Neural cell (in vitro differentiated cells): ENCODE results near the gene CFAP100. TPM values are rescaled to one million over a fixed set of nuclear protein-coding genes. Genes with fewer than 3 reads are reported as not detected.

Experiments
- H2AFZ ChIP-seq: fragments of 200-600, 300-800 bp; sonication (generic), shearing (Covaris generic); 2 replicates; pipeline ENCODE4 v1.6.0; 2014; ENCODE audit warnings: low read depth, mild to moderate bottlenecking, antibody characterized with exemption, low read length, moderate library complexity
- H3F3A ChIP-seq: fragments of 200-600 bp; shearing (Covaris generic); 2 replicates; pipeline ENCODE4 v1.6.1; 2016; ENCODE audit warnings: mild to moderate bottlenecking, moderate library complexity, mixed read lengths, antibody characterized with exemption, low read length; ENCODE audit not compliant: insufficient read depth, poor library complexity, severe bottlenecking
- H3K27ac ChIP-seq: fragments of 200-600, 300-800 bp; sonication (generic), shearing (Covaris generic); 2 replicates; pipeline ENCODE4 v1.5.1; 2014; ENCODE audit warnings: mild to moderate bottlenecking, low read length, moderate library complexity
- H3K27me3 ChIP-seq: fragments of 300-800, 200-600 bp; sonication (generic), shearing (Covaris generic); 2 replicates; pipeline ENCODE4 v1.6.0; 2014; ENCODE audit warnings: mild to moderate bottlenecking, low read depth, low read length, moderate library complexity; ENCODE audit not compliant: insufficient read depth
- H3K36me3 ChIP-seq: fragments of 300-800, 200-600 bp; sonication (generic), shearing (Covaris generic); 2 replicates; pipeline ENCODE4 v1.5.1; 2014; ENCODE audit warnings: mild to moderate bottlenecking, antibody characterized with exemption, low read length, moderate library complexity; ENCODE audit not compliant: insufficient read depth
- H3K4me2 ChIP-seq: fragments of 300-800, 200-600 bp; sonication (generic), shearing (Covaris generic); 2 replicates; pipeline ENCODE4 v1.6.0; 2014; ENCODE audit warnings: mild to moderate bottlenecking, low read length
- H3K4me3 ChIP-seq: fragments of 300-800, 200-600 bp; sonication (generic), shearing (Covaris generic); 2 replicates; pipeline ENCODE4 v1.5.1; 2014; ENCODE audit warnings: mild to moderate bottlenecking, low read length, moderate library complexity
- H3K79me2 ChIP-seq: fragments of 200-600 bp; shearing (Covaris generic); replicated peaks from 2 replicates; pipeline ENCODE4 v1.6.0; 2014; ENCODE audit warnings: mild to moderate bottlenecking, low read length, moderate library complexity; ENCODE audit not compliant: insufficient read depth
- H3K9ac ChIP-seq: fragments of 300-800, 200-600 bp; sonication (generic), shearing (Covaris generic); 2 replicates; pipeline ENCODE4 v1.6.1; 2016; ENCODE audit warnings: mild to moderate bottlenecking, low read length, mixed read lengths
- H3K9me2 ChIP-seq: fragments of 200-600 bp; shearing (Covaris generic); 2 replicates; pipeline ENCODE4 v1.6.1; 2016; ENCODE audit warnings: mild to moderate bottlenecking, low read length, mixed read lengths; ENCODE audit not compliant: insufficient read depth
- H3K9me3 ChIP-seq: fragments of 200-600, 300-800 bp; sonication (generic), shearing (Covaris generic); 2 replicates; pipeline ENCODE4 v1.6.1; 2016; ENCODE audit warnings: mild to moderate bottlenecking, mixed run types, low read length, moderate library complexity, mixed read lengths
- H4K20me1 ChIP-seq: fragments of 200-600 bp; shearing (Covaris generic); 2 replicates; pipeline ENCODE4 v1.6.1; 2016; ENCODE audit warnings: mild to moderate bottlenecking, mixed run types; ENCODE audit not compliant: insufficient read depth
- EP300 ChIP-seq: fragments of 450-650 bp; conservative IDR thresholded peaks from 2 replicates; pipeline ENCODE4 v1.6.1; 2014; ENCODE audit warnings: antibody characterized with exemption, mild to moderate bottlenecking, moderate library complexity; ENCODE audit not compliant: poor library complexity, severe bottlenecking
- EZH2 ChIP-seq: fragments of 200-600, 300-800 bp; shearing (Covaris generic), sonication (generic); IDR thresholded peaks from 2 replicates; pipeline ENCODE4 v1.6.1; 2014; ENCODE audit warnings: antibody characterized with exemption, low read length, borderline replicate concordance, mild to moderate bottlenecking; ENCODE audit not compliant: insufficient read depth, poor library complexity, severe bottlenecking
- MXI1 ChIP-seq: fragments of 450-650 bp; conservative IDR thresholded peaks from 2 replicates; pipeline ENCODE4 v1.6.1; 2014; ENCODE audit warnings: antibody characterized with exemption, mild to moderate bottlenecking; ENCODE audit not compliant: poor library complexity, severe bottlenecking
- POLR2AphosphoS5 ChIP-seq: IDR thresholded peaks from 2 replicates; pipeline ENCODE4 v1.6.1; 2012
- RAD21 ChIP-seq: fragments of 450-650 bp; conservative IDR thresholded peaks from 2 replicates; pipeline ENCODE4 v1.6.1; 2014; ENCODE audit warnings: antibody characterized with exemption, mild to moderate bottlenecking, moderate library complexity
- REST ChIP-seq: IDR thresholded peaks from 2 replicates; pipeline ENCODE4 v1.6.1; 2012; ENCODE audit warnings: borderline replicate concordance
- SMC3 ChIP-seq: fragments of 450-650 bp; conservative IDR thresholded peaks from 2 replicates; pipeline ENCODE4 v1.6.1; 2014; ENCODE audit warnings: antibody characterized with exemption, mild to moderate bottlenecking, moderate library complexity; ENCODE audit not compliant: poor library complexity
- TAF1 ChIP-seq: IDR thresholded peaks from 2 replicates; pipeline ENCODE4 v1.6.1; 2012; ENCODE audit warnings: low read depth
- polyA plus RNA-seq: library from polyadenylated mRNA; depleted of rRNA; stranded (reverse); fragments of >200 nt; gene quantifications from 2 replicates; pipeline ENCODE4 v1.2.3, GENCODE V29; 2014
- TF ChIP-seq, protein P1 (sequence below): fragments of 450-650 bp; IDR thresholded peaks from 2 replicates; pipeline ENCODE4 v1.5.1; 2014; ENCODE audit warnings: antibody characterized with exemption, mild to moderate bottlenecking, moderate library complexity; ENCODE audit not compliant: poor library complexity, severe bottlenecking

CFAP100 gene
- polyA plus RNA-seq, 1 donor from 2014 or later: not detected

DNA sequence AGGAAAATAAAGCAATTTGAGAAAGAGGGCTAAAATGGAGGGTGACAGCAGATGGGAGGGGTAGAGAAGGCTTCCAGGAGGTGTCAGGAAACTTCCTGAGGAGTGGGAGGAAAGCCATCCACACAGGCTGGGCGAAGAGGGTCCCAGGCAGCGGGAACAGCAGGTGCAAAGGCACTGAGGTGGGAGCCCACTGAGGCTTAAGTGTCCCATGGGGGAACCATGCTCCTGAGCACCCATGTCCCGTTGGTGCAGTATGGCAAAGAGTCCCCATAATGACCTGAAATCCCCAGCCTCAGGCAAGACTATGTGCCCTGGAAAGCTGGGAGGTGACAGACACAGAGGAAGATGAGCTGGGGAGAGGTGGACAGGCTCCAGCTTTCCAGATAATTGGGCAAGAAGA is 30.0 kb downstream of the CFAP100 start:
- no peaks in the 10 kb centered on the region for H3K9me2 ChIP-seq
- no peaks in the 10 kb centered on the region for H3K36me3 ChIP-seq
- TF ChIP-seq REST: no peak
- TF ChIP-seq SMC3: no peak
- TF ChIP-seq TAF1: no peak
- TF ChIP-seq RAD21: no peak
- no peak for TF ChIP-seq EZH2
- TF ChIP-seq EP300: no peak
- no peak for TF ChIP-seq MXI1
- TF ChIP-seq, protein P1, sequence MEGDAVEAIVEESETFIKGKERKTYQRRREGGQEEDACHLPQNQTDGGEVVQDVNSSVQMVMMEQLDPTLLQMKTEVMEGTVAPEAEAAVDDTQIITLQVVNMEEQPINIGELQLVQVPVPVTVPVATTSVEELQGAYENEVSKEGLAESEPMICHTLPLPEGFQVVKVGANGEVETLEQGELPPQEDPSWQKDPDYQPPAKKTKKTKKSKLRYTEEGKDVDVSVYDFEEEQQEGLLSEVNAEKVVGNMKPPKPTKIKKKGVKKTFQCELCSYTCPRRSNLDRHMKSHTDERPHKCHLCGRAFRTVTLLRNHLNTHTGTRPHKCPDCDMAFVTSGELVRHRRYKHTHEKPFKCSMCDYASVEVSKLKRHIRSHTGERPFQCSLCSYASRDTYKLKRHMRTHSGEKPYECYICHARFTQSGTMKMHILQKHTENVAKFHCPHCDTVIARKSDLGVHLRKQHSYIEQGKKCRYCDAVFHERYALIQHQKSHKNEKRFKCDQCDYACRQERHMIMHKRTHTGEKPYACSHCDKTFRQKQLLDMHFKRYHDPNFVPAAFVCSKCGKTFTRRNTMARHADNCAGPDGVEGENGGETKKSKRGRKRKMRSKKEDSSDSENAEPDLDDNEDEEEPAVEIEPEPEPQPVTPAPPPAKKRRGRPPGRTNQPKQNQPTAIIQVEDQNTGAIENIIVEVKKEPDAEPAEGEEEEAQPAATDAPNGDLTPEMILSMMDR: no peak
- TF ChIP-seq POLR2AphosphoS5: no peak
- no peak overlapping the region for H3K4me2 ChIP-seq
- no peaks in the 10 kb centered on the region for H3K9me3 ChIP-seq
- H3K4me3 ChIP-seq: no peak overlapping the region
- no peak overlapping the region for H2AFZ ChIP-seq
- H3K79me2 ChIP-seq: no peaks in the 10 kb centered on the region
- H4K20me1 ChIP-seq: no peaks in the 10 kb centered on the region
- H3K27me3 ChIP-seq: no peaks in the 10 kb centered on the region
- H3K9ac ChIP-seq: no peak overlapping the region
- H3F3A ChIP-seq: no peaks in the 10 kb centered on the region
- no peak overlapping the region for H3K27ac ChIP-seq

- TF ChIP-seq REST: no peak
- TF ChIP-seq, protein P1: no peak
- Histone ChIP-seq H3F3A (no peaks in the 10 kb centered on the region), H3K36me3 (no peaks in the 10 kb centered on the region), H3K9me3 (peaks cover 3% of the 10 kb centered on the region), H3K27me3 (no peaks in the 10 kb centered on the region), H2AFZ (no peak overlapping the region), H3K9me2 (no peaks in the 10 kb centered on the region), H3K4me3 (no peak overlapping the region), H3K27ac (no peak overlapping the region), H3K9ac (no peak overlapping the region), H3K4me2 (no peak overlapping the region), H3K79me2 (no peaks in the 10 kb centered on the region), H4K20me1 (no peaks in the 10 kb centered on the region)
Observed at GRCh38 chr3:126431103-126431534, 36.4 kb downstream of the CFAP100 start.
